Measurements from ENCODE around the gene SARM1. TPM values are rescaled to one million over a fixed set of nuclear protein-coding genes. Genes with fewer than 3 reads are reported as not detected.

SARM1 gene
- total RNA-seq, 1 donor from 2014 or later = 12.0 TPM

GRCh38 chr17:28327031-28327607, 44.4 kb upstream of the SARM1 start:
- H3K4me3 ChIP-seq (ENCODE audit: low read depth, low read length) = no peak overlapping the region
- TF ChIP-seq, protein P1, sequence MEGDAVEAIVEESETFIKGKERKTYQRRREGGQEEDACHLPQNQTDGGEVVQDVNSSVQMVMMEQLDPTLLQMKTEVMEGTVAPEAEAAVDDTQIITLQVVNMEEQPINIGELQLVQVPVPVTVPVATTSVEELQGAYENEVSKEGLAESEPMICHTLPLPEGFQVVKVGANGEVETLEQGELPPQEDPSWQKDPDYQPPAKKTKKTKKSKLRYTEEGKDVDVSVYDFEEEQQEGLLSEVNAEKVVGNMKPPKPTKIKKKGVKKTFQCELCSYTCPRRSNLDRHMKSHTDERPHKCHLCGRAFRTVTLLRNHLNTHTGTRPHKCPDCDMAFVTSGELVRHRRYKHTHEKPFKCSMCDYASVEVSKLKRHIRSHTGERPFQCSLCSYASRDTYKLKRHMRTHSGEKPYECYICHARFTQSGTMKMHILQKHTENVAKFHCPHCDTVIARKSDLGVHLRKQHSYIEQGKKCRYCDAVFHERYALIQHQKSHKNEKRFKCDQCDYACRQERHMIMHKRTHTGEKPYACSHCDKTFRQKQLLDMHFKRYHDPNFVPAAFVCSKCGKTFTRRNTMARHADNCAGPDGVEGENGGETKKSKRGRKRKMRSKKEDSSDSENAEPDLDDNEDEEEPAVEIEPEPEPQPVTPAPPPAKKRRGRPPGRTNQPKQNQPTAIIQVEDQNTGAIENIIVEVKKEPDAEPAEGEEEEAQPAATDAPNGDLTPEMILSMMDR (IDR thresholded peaks at IDR 0.05; ENCODE audit: insufficient read depth, low read length, poor library complexity, severe bottlenecking) = no peak
- no peak for DNase-seq (ENCODE audit: low read depth)

GRCh38 chr17:28327709-28328108, 43.8 kb upstream of the SARM1 start:
- Histone ChIP-seq H3K36me3 (ENCODE audit: control insufficient read depth, insufficient read depth, low read length) (peaks cover 5% of the 10 kb centered on the region), H3K4me3 (ENCODE audit: low read depth, low read length) (no peak overlapping the region), H3K27me3 (ENCODE audit: control insufficient read depth, insufficient read depth, low read length) (no peaks in the 10 kb centered on the region)
- DNase-seq (ENCODE audit: low read depth) = no peak
- TF ChIP-seq, protein P1 (IDR thresholded peaks at IDR 0.05; ENCODE audit: insufficient read depth, low read length, poor library complexity, severe bottlenecking) = peak; percentile 3

More at GRCh38 chr17:28327031-28327607, 44.4 kb upstream of the SARM1 start:
- Histone ChIP-seq H3K36me3 (ENCODE audit: control insufficient read depth, insufficient read depth, low read length) (peaks cover 5% of the 10 kb centered on the region), H3K27me3 (ENCODE audit: control insufficient read depth, insufficient read depth, low read length) (no peaks in the 10 kb centered on the region)

DNA sequence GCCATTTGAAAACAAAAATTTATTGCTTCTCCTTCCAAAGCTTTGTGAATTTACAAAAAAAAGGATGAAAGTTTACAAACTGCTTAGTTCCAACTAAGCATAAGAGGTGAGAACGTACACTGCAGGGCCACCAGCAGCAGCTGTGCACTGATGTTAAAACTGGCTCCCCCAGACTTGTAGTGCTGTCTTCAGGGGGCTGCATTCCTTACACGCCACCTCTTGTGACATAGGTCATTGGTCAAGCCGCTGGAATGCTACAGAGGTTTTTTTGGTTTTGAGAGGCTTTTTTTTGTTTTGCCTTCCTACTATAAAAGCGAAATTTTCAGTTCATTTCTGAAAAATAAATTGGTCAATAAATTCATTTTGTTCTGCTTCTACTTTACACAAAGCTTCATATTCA, 43.2 kb upstream of the SARM1 start:
- H3K36me3 ChIP-seq (ENCODE audit: control insufficient read depth, insufficient read depth, low read length) = peaks cover 5% of the 10 kb centered on the region

GRCh38 chr17:28330671-28331070, 40.8 kb upstream of the SARM1 start:
- DNase-seq (ENCODE audit: low read depth) = no peak
- TF ChIP-seq, protein P1 (IDR thresholded peaks at IDR 0.05; ENCODE audit: insufficient read depth, low read length, poor library complexity, severe bottlenecking) = no peak
- Histone ChIP-seq H3K36me3 (ENCODE audit: control insufficient read depth, insufficient read depth, low read length) (peaks cover 5% of the 10 kb centered on the region), H3K27me3 (ENCODE audit: control insufficient read depth, insufficient read depth, low read length) (no peaks in the 10 kb centered on the region), H3K4me3 (ENCODE audit: low read depth, low read length) (no peak overlapping the region)

More for the DNA sequence above, 43.2 kb upstream of the SARM1 start:
- Histone ChIP-seq H3K27me3 (ENCODE audit: control insufficient read depth, insufficient read depth, low read length) (no peaks in the 10 kb centered on the region), H3K4me3 (ENCODE audit: low read depth, low read length) (no peak overlapping the region)
- TF ChIP-seq, protein P1 (IDR thresholded peaks at IDR 0.05; ENCODE audit: insufficient read depth, low read length, poor library complexity, severe bottlenecking) = no peak
- no peak for DNase-seq (ENCODE audit: low read depth)

DNA sequence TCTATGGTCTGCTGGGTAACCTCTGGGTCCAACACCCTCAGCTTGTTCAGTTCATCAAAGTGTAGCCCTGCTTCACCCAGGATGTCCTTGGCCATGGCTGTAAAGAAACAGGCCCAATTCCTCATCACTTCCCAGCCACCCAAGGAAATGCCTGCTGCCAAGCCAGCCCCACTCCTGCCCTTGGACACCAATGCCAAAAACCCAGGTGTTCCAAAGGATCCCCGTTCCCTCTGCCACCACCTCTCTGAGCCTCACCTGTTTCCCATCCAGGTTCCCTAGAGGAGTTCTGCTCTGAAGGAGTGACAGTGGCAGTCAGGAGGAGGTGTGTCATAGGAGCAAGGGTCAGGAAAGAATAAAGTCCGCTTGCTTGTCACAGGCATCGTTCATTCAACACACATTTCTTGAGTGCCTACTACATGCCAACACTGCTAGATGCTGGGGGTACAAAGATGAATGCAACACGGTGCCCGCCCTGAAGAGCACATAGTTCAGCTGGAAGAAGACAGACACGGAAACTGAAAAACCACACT, 39.5 kb upstream of the SARM1 start:
- H3K4me3 ChIP-seq (ENCODE audit: low read depth, low read length) = no peak overlapping the region
- TF ChIP-seq, protein P1 (IDR thresholded peaks at IDR 0.05; ENCODE audit: insufficient read depth, low read length, poor library complexity, severe bottlenecking) = no peak
- H3K27me3 ChIP-seq (ENCODE audit: control insufficient read depth, insufficient read depth, low read length) = no peaks in the 10 kb centered on the region
- H3K36me3 ChIP-seq (ENCODE audit: control insufficient read depth, insufficient read depth, low read length) = peaks cover 5% of the 10 kb centered on the region
- no peak for DNase-seq (ENCODE audit: low read depth)
